ENCODE data around the gene OLFML2A.

DNA sequence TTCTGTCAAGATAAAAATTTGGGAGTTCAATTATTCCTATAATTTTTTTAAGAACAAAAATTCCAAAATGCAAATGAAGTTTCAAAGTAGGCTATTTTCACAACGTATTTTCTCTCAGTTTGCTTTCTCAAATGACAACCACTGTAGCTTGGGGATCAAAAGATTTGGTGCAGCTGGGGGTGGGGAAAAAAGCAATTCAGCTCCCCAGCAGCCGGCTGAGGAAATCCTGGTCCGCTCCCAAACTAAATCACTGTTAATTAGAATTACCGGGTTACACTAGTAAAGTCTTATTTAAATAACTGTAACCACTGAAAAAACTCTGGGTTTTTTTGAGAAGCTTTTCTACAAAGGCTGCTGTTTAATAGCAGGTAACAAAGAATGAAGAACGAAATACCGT lies 11.5 kb upstream of the OLFML2A start:
- TF ChIP-seq, protein P1, sequence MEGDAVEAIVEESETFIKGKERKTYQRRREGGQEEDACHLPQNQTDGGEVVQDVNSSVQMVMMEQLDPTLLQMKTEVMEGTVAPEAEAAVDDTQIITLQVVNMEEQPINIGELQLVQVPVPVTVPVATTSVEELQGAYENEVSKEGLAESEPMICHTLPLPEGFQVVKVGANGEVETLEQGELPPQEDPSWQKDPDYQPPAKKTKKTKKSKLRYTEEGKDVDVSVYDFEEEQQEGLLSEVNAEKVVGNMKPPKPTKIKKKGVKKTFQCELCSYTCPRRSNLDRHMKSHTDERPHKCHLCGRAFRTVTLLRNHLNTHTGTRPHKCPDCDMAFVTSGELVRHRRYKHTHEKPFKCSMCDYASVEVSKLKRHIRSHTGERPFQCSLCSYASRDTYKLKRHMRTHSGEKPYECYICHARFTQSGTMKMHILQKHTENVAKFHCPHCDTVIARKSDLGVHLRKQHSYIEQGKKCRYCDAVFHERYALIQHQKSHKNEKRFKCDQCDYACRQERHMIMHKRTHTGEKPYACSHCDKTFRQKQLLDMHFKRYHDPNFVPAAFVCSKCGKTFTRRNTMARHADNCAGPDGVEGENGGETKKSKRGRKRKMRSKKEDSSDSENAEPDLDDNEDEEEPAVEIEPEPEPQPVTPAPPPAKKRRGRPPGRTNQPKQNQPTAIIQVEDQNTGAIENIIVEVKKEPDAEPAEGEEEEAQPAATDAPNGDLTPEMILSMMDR (IDR thresholded peaks at IDR 0.05 in 8 of 11, conservative IDR thresholded peaks at IDR 0.05 in 3 of 11) = no peak
- TF ChIP-seq POLR2A (IDR thresholded peaks at IDR 0.05) = no peak

Data from spleen (tissue), 7 donors.